Ishikawa (cell line): ENCODE measurements around the gene ABLIM2.

Experiments used
- EP300 ChIP-seq: IDR thresholded peaks from 2 replicates; pipeline ENCODE4 v1.6.1; 2012; ENCODE audit warnings: borderline replicate concordance
- ZBTB7A ChIP-seq: IDR thresholded peaks from 2 replicates; pipeline ENCODE4 v1.6.1; 2012; ENCODE audit warnings: low read depth

DNA sequence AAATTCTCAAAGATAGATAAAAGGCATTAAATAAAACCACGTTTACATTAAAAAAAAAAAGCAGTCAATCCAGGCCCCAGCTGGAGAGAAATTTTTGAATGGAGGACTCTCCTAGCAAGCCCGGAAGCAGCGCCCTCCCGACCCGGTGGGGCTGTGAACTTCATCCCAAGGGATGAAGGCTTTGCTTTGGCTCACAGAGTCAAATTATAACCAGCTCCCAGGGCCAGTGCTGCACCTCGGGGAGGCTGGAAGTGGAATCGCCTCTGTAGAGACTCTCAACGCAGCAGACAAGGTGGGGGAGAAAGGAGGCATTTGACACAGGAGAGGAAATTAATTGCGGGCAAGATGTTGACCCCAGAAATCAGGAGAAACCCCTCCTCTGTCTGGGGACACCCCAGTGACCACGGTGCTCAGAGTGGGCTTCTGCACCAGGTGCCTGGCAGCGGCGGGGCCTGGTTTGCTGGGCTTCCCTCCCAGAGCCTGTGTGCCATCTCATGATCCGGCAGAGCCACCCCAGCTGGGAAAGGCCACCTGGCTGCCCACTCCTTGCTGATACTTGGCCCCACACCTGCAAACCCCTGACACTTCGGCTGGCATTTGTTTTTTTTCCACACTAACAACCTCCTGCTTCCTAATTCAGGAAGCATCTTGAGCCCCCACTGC, 71.7 kb downstream of the ABLIM2 start:
- TF ChIP-seq ZBTB7A (no peak), EP300 (no peak)
